ENCODE data around the gene RPS26.

Gene RPS26

GRCh38 chr12:56013482-56013881, 28.2 kb upstream of the RPS26 start:
- in situ Hi-C loops (cut with HindIII; ENCODE audit: low sequenced_read_pairs): no loop called here
- no peak for DNase-seq (ENCODE audit: low read depth)
- TF ChIP-seq CTCF (IDR thresholded peaks at IDR 0.05; ENCODE audit: low read depth, low read length, missing control alignments): no peak
- H3K4me3 ChIP-seq (ENCODE audit: low read depth, low read length): no peak overlapping the region

DNA sequence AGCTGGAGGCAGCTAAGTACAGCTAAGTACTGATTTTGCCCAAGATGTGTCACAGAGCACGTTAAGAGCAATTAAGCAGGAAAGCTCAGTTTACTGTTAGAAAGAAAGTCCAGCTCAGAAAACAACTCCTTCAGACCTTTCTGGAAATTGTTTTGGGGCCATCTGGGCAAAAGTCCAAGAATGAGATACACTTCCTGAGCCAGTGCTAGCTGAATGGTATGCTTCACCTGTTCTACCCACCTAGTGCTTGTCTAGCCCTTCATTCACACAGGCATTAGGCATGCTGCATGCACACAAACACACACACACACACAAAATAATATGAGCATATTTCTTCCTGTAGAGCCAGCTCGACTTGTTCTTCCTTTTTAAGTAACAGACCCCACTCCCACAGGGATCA, 27.5 kb upstream of the RPS26 start:
- no peak overlapping the region for H3K4me3 ChIP-seq (ENCODE audit: low read depth, low read length)
- DNase-seq (ENCODE audit: low read depth): no peak
- TF ChIP-seq CTCF (IDR thresholded peaks at IDR 0.05; ENCODE audit: low read depth, low read length, missing control alignments): no peak
- in situ Hi-C loops (cut with HindIII; ENCODE audit: low sequenced_read_pairs): no loop called here

DNA sequence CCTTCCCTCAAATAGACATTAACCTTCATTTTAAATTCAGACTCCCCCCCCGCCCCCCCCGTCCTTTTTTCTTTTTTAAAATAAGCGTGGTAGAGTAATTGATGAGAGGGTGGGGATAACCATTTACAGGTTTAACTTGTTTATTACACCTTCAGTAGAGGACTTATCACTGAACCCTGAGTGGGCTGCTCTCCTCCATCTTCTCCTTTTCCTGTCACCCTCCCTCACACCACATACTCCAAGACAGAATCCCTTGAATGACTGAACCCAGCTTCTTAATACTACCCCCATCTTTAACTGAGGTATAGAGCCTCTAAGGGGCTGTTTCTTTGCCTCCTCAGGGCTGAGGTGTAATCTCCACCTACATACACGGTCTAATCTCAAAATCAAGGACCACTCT, 24.5 kb upstream of the RPS26 start:
- in situ Hi-C loops (cut with HindIII; ENCODE audit: low sequenced_read_pairs): no loop called here
- no peak for DNase-seq (ENCODE audit: low read depth)
- H3K4me3 ChIP-seq (ENCODE audit: low read depth, low read length): no peak overlapping the region
- TF ChIP-seq CTCF (IDR thresholded peaks at IDR 0.05; ENCODE audit: low read depth, low read length, missing control alignments): no peak

- TF ChIP-seq CTCF (IDR thresholded peaks at IDR 0.05; ENCODE audit: low read depth, low read length, missing control alignments): no peak
- no peak overlapping the region for H3K4me3 ChIP-seq (ENCODE audit: low read depth, low read length)
- in situ Hi-C loops (cut with HindIII; ENCODE audit: low sequenced_read_pairs): no loop called here
- DNase-seq (ENCODE audit: low read depth): no peak
Observed at GRCh38 chr12:56018356-56018755, 23.4 kb upstream of the RPS26 start.

GRCh38 chr12:56020423-56021184, 21.1 kb upstream of the RPS26 start, which contains the start of gene IKZF4:
Gene IKZF4 (plus strand): TSS chr12:56021043. CDS start chr12:56021494, 451 bp downstream.
- peak within 1 kb of the TSS; percentile 28 for H3K4me3 ChIP-seq (ENCODE audit: low read depth, low read length)
- in situ Hi-C loops (cut with HindIII; ENCODE audit: low sequenced_read_pairs): no loop called here
- DNase-seq (ENCODE audit: low read depth): no peak
- TF ChIP-seq CTCF (IDR thresholded peaks at IDR 0.05; ENCODE audit: low read depth, low read length, missing control alignments): no peak

- TF ChIP-seq CTCF (IDR thresholded peaks at IDR 0.05; ENCODE audit: low read depth, low read length, missing control alignments): no peak
- peak overlapping the region; percentile 28 for H3K4me3 ChIP-seq (ENCODE audit: low read depth, low read length)
- in situ Hi-C loops (cut with HindIII; ENCODE audit: low sequenced_read_pairs): no loop called here
- no peak for DNase-seq (ENCODE audit: low read depth)
Observed at GRCh38 chr12:56021889-56022497, 19.7 kb upstream of the RPS26 start.

Data from astrocyte of the cerebellum (primary cell).